HFF-Myc (cell line): ENCODE data around the gene BPIFB4.
"Not testable (repeated sequence)": the region's sequence is repeated elsewhere in the genome, so short reads cannot be mapped to it uniquely, and the experiment has no call there.

Experiments used
- DNase-seq: peaks from one replicate; pipeline ENCODE4 v3.0.0-alpha.2; 2011; ENCODE audit warnings: low read depth; ENCODE audit errors: extremely low read depth
- H3K4me3 ChIP-seq: replicated peaks from 2 replicates; pipeline ENCODE4 v1.5.1; 2011; ENCODE audit warnings: low read depth, mild to moderate bottlenecking, control low read depth, low read length
- CTCF ChIP-seq: IDR thresholded peaks from 2 replicates; pipeline ENCODE4 v1.5.1; 2012; ENCODE audit warnings: mild to moderate bottlenecking, low read depth, low read length, control low read depth; ENCODE audit errors: missing control alignments

BPIFB4 gene

GRCh38 chr20:33034901-33035492, 44.4 kb upstream of the BPIFB4 start:
- no peak overlapping the region for H3K4me3 ChIP-seq
- TF ChIP-seq CTCF = no peak
- no peak for DNase-seq

- no peak overlapping the region for H3K4me3 ChIP-seq
- no peak for DNase-seq
- no peak for TF ChIP-seq CTCF
Measured at GRCh38 chr20:33037456-33037855, 42.0 kb upstream of the BPIFB4 start.

- DNase-seq = no peak
- TF ChIP-seq CTCF = no peak
- no peak overlapping the region for H3K4me3 ChIP-seq
Measured at GRCh38 chr20:33038243-33038642, 41.2 kb upstream of the BPIFB4 start.

GRCh38 chr20:33042430-33042829, 37.0 kb upstream of the BPIFB4 start:
- no peak overlapping the region for H3K4me3 ChIP-seq
- TF ChIP-seq CTCF = no peak
- no peak for DNase-seq

GRCh38 chr20:33042983-33043730, 36.3 kb upstream of the BPIFB4 start:
- no peak for DNase-seq
- TF ChIP-seq CTCF = no peak
- H3K4me3 ChIP-seq = no peak overlapping the region

GRCh38 chr20:33043731-33044181, 35.7 kb upstream of the BPIFB4 start:
- no peak for TF ChIP-seq CTCF
- H3K4me3 ChIP-seq = no peak overlapping the region

GRCh38 chr20:33045129-33045721, 34.2 kb upstream of the BPIFB4 start:
- H3K4me3 ChIP-seq, DNase-seq: not testable (repeated sequence)

More at GRCh38 chr20:33043731-33044181, 35.7 kb upstream of the BPIFB4 start:
- DNase-seq = no peak
